ENCODE data around the gene STK35. TPM values are rescaled to one million over a fixed set of nuclear protein-coding genes. Genes with fewer than 3 reads are reported as not detected.

The STK35 gene
- total and polyA plus RNA-seq, 9 of the 15 experiments (the other 6 are each of a cell fraction or from before 2014, with no cell fraction given): 1.0 to 11.0 (median 6.3) TPM

GRCh38 chr20:2123720-2124119, 22.1 kb downstream of the STK35 start (continued):
- no peak for TF ChIP-seq ZFP91 (CRISPR knock-in tag; IDR thresholded peaks at IDR 0.05)
- TF ChIP-seq ASH1L (IDR thresholded peaks at IDR 0.05; ENCODE audit: borderline replicate concordance, low read depth, partially characterized antibody): no peak
- no peak for TF ChIP-seq KLF16 (IDR thresholded peaks at IDR 0.05)
- TF ChIP-seq RBBP5 (IDR thresholded peaks at IDR 0.05; ENCODE audit: borderline replicate concordance, insufficient read depth, low read length, poor library complexity, severe bottlenecking): no peak
- TF ChIP-seq SMC3 (conservative IDR thresholded peaks at IDR 0.05; ENCODE audit: insufficient read depth, low read depth, low read length): no peak
- no peak for TF ChIP-seq USF1 (CRISPR knock-in tag; IDR thresholded peaks at IDR 0.05)
- no peak for TF ChIP-seq MTA3 (IDR thresholded peaks at IDR 0.05; ENCODE audit: borderline replicate concordance)

GRCh38 chr20:2124564-2125213, 23.1 kb downstream of the STK35 start:
- peaks cover 31% of the 10 kb centered on the region; the same call in 2 of the 3 replicates for H3K36me3 ChIP-seq (ENCODE audit: control insufficient read depth, insufficient read depth, low read length)
- H4K20me1 ChIP-seq (replicated peaks; ENCODE audit: control insufficient read depth, insufficient read depth, low read length): peaks cover 11% of the 10 kb centered on the region
- H3K27me3 ChIP-seq (ENCODE audit: control insufficient read depth in 2 of 2, insufficient read depth in 2 of 2, low read length in 2 of 2): no peaks in the 10 kb centered on the region
- in situ Hi-C loops (cut with MboI) (no loop called here), intact Hi-C loops (cut with micrococcal nuclease) (no loop called here)
- H3K9me3 ChIP-seq (replicated peaks; ENCODE audit: control insufficient read depth, insufficient read depth, low read depth, low read length): no peaks in the 10 kb centered on the region
- no peaks in the 10 kb centered on the region; a peak in 2 of 5 replicates for H3K4me1 ChIP-seq (replicated peaks in 1 of 2; ENCODE audit: control insufficient read depth in 2 of 2, insufficient read depth in 2 of 2, low read length in 2 of 2)
- peaks cover 41% of the 10 kb centered on the region for H3K79me2 ChIP-seq (ENCODE audit: control insufficient read depth, insufficient read depth, low read length)
- DNase-seq (ENCODE audit: extremely low read depth in 1 of 4, low spot score in 3 of 4) (no peak), ATAC-seq (no peak), FAIRE-seq (no peak)
- 86% methylated on average over 3 of the region's 7 CpGs for WGBS (ENCODE audit: insufficient coverage, low coverage, missing lambda C conversion rate)
- H3K27ac ChIP-seq (ENCODE audit: extremely low read depth, low read depth, low read length): no peak overlapping the region
- H3K4me2 ChIP-seq (ENCODE audit: insufficient read depth, low read length): no peak overlapping the region
- H3K4me3 ChIP-seq: no peak overlapping the region
- BruUV-seq (replicated peaks): no TSS peak
- H3K9ac ChIP-seq (ENCODE audit: insufficient read depth in 1 of 2, low read depth in 2 of 2, low read length in 2 of 2): no peak overlapping the region
- no peak overlapping the region for H2AFZ ChIP-seq (ENCODE audit: low read depth, low read length)
- TF ChIP-seq DIDO1 (tag; IDR thresholded peaks at IDR 0.05; ENCODE audit: low read depth): no peak
- TF ChIP-seq RAD21 (CRISPR knock-in tag; conservative IDR thresholded peaks at IDR 0.05 in 1 of 2, IDR thresholded peaks at IDR 0.05 in 1 of 2): no peak
- no peak for TF ChIP-seq ZNF780A (CRISPR knock-in tag; IDR thresholded peaks at IDR 0.05)
- no peak for TF ChIP-seq HDGF (IDR thresholded peaks at IDR 0.05)
- no peak for TF ChIP-seq ZNF165 (CRISPR knock-in tag; IDR thresholded peaks at IDR 0.05; ENCODE audit: borderline replicate concordance)
- ChIA-PET POLR2A (interaction anchor here (0.6 to 1.1 kb wide), 3 partner anchors 8 to 430 kb away, joined by 3 read pairs; no protein-coding TSS in a partner anchor), CTCF (ENCODE audit: low intra/inter-chr PET ratio) (no interaction called here)
- H3K9me1 ChIP-seq (ENCODE audit: control insufficient read depth, insufficient read depth, low read length): no peaks in the 10 kb centered on the region
